DND-41 (cell line): Measurements from ENCODE around the gene EVI5L.

Experiments used
- EZH2 ChIP-seq: IDR thresholded peaks from 3 replicates; pipeline ENCODE4 v1.6.1; 2012; ENCODE audit warnings: borderline replicate concordance, low read depth, mild to moderate bottlenecking, moderate library complexity, low read length, inconsistent platforms; ENCODE audit not compliant: severe bottlenecking
- TF ChIP-seq, protein P1 (sequence below): IDR thresholded peaks from 2 replicates; pipeline ENCODE4 v1.5.1; 2012; ENCODE audit warnings: borderline replicate concordance, low read length, moderate library complexity, mild to moderate bottlenecking; ENCODE audit not compliant: poor library complexity, severe bottlenecking; ENCODE audit errors: extremely low read depth

DNA sequence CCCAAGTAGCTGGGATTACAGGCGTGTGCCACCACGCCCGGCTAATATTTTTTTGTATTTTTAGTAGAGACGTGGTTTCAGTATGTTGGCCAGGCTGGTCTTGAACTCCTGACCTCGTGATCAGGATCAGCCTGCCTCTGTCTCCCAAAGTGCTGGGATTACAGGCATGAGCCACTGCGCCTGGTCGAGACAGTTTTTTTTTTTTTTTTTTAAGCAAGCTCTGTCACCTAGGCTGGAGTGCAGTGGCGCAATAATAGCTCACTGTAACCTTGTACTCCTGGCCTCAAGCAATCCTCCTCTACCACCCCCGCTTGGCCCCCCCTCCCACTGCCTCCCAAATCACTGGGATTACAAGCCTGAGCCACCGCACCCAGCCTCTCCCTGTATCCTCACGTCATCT, 67.3 kb downstream of the EVI5L start:
- no peak for TF ChIP-seq EZH2
- TF ChIP-seq, protein P1, sequence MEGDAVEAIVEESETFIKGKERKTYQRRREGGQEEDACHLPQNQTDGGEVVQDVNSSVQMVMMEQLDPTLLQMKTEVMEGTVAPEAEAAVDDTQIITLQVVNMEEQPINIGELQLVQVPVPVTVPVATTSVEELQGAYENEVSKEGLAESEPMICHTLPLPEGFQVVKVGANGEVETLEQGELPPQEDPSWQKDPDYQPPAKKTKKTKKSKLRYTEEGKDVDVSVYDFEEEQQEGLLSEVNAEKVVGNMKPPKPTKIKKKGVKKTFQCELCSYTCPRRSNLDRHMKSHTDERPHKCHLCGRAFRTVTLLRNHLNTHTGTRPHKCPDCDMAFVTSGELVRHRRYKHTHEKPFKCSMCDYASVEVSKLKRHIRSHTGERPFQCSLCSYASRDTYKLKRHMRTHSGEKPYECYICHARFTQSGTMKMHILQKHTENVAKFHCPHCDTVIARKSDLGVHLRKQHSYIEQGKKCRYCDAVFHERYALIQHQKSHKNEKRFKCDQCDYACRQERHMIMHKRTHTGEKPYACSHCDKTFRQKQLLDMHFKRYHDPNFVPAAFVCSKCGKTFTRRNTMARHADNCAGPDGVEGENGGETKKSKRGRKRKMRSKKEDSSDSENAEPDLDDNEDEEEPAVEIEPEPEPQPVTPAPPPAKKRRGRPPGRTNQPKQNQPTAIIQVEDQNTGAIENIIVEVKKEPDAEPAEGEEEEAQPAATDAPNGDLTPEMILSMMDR = no peak
